Smooth muscle cell of the umbilical artery (primary cell): ENCODE measurements around the gene TMED3. TPM values are rescaled to one million over a fixed set of nuclear protein-coding genes. Genes with fewer than 3 reads are reported as not detected.

Experiments
- total RNA-seq: library from RNA; depleted of rRNA; stranded (reverse); fragments of >200 nt; gene quantifications from 2 replicates; pipeline ENCODE4 v1.2.3, GENCODE V29; 2014

TMED3 gene
- total RNA-seq, result 134 and 282 TPM in 2 replicates

DNA sequence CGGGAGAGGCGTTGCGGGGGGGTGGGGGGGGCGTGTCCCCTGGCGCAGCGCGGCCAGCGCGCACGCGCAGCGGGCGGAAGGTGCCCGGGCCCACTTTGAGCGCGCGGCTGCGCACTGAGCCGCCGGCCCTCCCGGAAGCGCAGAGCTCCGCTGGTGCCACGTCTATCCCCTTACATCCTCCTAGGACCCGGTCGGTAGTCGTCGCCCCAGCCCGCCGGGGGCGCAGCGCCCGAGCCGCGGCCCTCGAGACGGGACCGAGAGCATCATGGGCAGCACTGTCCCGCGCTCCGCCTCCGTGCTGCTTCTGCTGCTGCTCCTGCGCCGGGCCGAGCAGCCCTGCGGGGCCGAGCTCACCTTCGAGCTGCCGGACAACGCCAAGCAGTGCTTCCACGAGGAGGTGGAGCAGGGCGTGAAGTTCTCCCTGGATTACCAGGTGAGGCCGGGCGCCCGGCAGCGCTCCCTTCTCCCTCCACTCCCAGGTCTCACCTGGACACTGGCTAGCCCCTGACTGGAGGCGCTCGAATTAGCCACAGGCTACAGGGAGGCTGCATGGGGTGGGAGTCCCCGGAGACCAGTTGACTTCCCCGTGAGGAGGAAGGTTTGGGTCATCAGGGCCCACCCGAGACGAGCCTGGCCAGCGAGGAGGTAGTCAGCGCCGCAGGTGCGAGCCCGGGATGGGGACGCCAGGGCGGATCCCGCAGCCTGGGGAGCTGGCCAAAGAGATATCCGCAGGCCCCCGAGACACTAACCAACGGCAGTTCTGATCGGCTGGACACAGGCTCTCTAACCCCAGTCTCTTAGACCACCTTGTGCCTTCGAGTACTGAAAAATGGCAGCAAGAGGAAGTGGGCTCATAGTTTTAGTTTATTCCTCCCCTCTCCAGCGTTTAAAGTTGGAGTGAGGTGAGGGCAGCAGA is at the start of gene TMED3:
Gene TMED3, plus strand, starts transcription at position 128 of the 916 bp plus-strand sequence. Its CDS starts 138 bp downstream, at position 266.

DNA sequence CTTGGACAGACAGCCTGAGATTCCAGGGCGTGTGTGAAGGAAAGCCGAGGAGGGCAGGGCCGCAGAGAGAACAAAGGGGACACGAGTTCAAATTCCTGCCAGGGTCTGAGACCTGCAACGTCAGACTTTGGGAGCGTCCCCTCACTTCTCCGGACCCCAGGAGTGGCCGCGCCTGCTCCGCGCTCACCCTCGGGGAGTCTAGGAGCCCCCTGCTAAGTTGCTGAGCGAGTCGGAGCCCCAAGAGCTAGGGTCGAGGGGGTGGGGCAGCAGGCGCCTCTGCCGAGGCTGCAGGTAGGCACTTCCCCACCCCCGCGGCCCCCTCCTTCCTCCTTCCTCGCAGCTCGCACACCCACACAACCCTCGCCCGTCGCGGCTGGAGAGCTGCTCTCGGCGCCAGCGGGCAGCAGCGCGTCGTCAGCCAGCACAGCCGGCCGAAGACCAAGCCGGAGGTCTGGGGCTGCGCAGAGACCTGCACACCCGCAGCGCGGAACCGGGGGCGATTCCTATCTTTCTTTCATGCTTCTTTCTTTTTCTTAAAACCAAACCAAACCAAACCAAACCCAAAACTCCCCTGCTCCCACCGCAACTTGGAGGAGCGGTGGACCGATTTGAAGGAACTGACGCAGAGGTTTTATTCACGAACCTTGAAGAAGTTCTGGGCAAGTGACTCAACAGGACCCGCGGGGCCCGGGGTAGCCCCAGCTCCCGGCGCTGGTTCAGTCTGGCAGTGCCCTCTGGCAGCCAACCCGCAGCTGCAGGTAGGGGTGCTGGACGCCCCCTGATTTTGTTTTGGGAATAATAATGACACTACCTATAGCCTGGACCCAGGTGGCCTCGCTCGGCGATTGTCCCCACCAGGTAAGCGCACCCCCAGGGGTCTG is 28.3 kb upstream of the TMED3 start, which contains the start of gene ANKRD34C:
Gene ANKRD34C, plus strand, starts transcription at position 352 of the 881 bp plus-strand sequence. CDS start 10,563 bp downstream, outside the sequence.

Other genes with a start within 250 kb of the TMED3 start
- not detected in 2 replicates for gene RASGRF1, start 220.3 kb upstream of the TMED3 start, total RNA-seq
- gene ANKRD34C, start 28.4 kb upstream of the TMED3 start, total RNA-seq, result 0.05 TPM in 1 of 2 replicates, not detected in the other
- gene MINAR1, start 121.2 kb downstream of the TMED3 start, total RNA-seq, result 1.8 TPM in 2 replicates